HCT116 (cell line): ENCODE data around the gene GLRA3. TPM values are rescaled to one million over a fixed set of nuclear protein-coding genes. Genes with fewer than 3 reads are reported as not detected.

Experiments used
- ATAC-seq: fragments of 200-7000 bp; cut with Tn5 transposase; 2 replicates; pipeline ENCODE4 v1.9.1; 2020; ENCODE audit warnings: mild to moderate bottlenecking, moderate library complexity
- BruUV-seq: library from RNA; stranded (reverse); fragments of 400-500 nt; replicated peaks from 2 replicates; lab custom pipeline; 2021; lab: Mats Ljungman, UMichigan
- CTCF ChIA-PET: fragments of 300-600 bp; sonication (Branson Sonifier 250); formaldehyde crosslinking; loops from one replicate; lab custom pipeline; 2021; ENCODE audit warnings: antibody characterized with exemption; lab: Charles Lee
- POLR2A ChIA-PET: fragments of 300-600, 350-600 bp; sonication (Branson Sonifier 250); formaldehyde crosslinking; loops from one replicate; lab custom pipeline; 2021; ENCODE audit warnings: antibody characterized with exemption; lab: Charles Lee
- RAD21 ChIA-PET, 2 experiments: fragments of 300-600 bp; sonication (Branson Sonifier 250); formaldehyde crosslinking; loops; one replicate each; lab custom pipeline; 2023; ENCODE audit warnings: low total read pairs in 2 of 2; ENCODE audit not compliant: uncharacterized antibody in 2 of 2, unreplicated experiment in 2 of 2, low non-redundant PET in 1 of 2; lab: Charles Lee
- DNase-seq: peaks from one replicate; pipeline ENCODE4 v3.0.0-alpha.2; 2010; ENCODE audit warnings: low read depth, low spot score
- H2AFZ ChIP-seq: fragments of 200-600 bp; shearing (Covaris generic), sonication (generic); 2 replicates; pipeline ENCODE4 v1.6.1; 2017; ENCODE audit warnings: low read depth, mixed run types, mixed read lengths, antibody characterized with exemption, low read length; ENCODE audit not compliant: poor library complexity, severe bottlenecking
- H3K27ac ChIP-seq: 2 replicates; pipeline ENCODE4 v1.5.1; 2012; ENCODE audit warnings: low read depth, low read length
- H3K27me3 ChIP-seq: fragments of 200-600 bp; sonication (generic); 2 replicates; pipeline ENCODE4 v1.6.1; 2016; ENCODE audit warnings: mixed run types, low read length, mixed read lengths; ENCODE audit not compliant: insufficient read depth
- H3K36me3 ChIP-seq, 2 experiments: fragments of 200-500 bp in 1 of 2; fragments of 200-600 bp in 1 of 2; sonication (Bioruptor generic) in 1 of 2; sonication (generic) in 1 of 2; 2 replicates each; pipeline versions ENCODE4 v1.5.1 to v1.6.1; 2014 to 2016; ENCODE audit warnings: low read length in 2 of 2, inconsistent platforms in 1 of 2, mixed read lengths in 1 of 2, mixed run types in 1 of 2; ENCODE audit not compliant: insufficient read depth in 2 of 2, control insufficient read depth in 1 of 2
- H3K4me1 ChIP-seq, 2 experiments: fragments of 200-600 bp in 1 of 2; sonication (generic) in 1 of 2; 2 replicates each; pipeline versions ENCODE4 v1.5.1 to v1.6.1; 2012 to 2017; ENCODE audit warnings: low read length in 2 of 2, inconsistent platforms in 1 of 2, mild to moderate bottlenecking in 1 of 2, mixed read lengths in 1 of 2, mixed run types in 1 of 2, moderate library complexity in 1 of 2; ENCODE audit not compliant: insufficient read depth in 2 of 2, control insufficient read depth in 1 of 2
- H3K4me2 ChIP-seq: fragments of 200-600 bp; sonication (generic); 2 replicates; pipeline ENCODE4 v1.6.1; 2017; ENCODE audit warnings: mixed run types, low read length, mixed read lengths
- H3K4me3 ChIP-seq, 2 experiments: fragments of 200-600 bp in 1 of 2; sonication (generic) in 1 of 2; replicated peaks in 1 of 2; 2 replicates each; pipeline ENCODE4 v1.5.1; 2011 to 2016; ENCODE audit warnings: low read length in 2 of 2, control low read depth in 1 of 2, low read depth in 1 of 2, mild to moderate bottlenecking in 1 of 2, mixed read lengths in 1 of 2, mixed run types in 1 of 2
- H3K79me2 ChIP-seq: fragments of 200-600 bp; sonication (generic); 2 replicates; pipeline ENCODE4 v1.6.1; 2017; ENCODE audit warnings: mild to moderate bottlenecking, mixed run types, low read length, moderate library complexity, mixed read lengths; ENCODE audit not compliant: insufficient read depth
- H3K9ac ChIP-seq: fragments of 200-600 bp; sonication (generic); 2 replicates; pipeline ENCODE4 v1.6.1; 2016; ENCODE audit warnings: low read length, mixed read lengths
- H3K9me2 ChIP-seq: fragments of 200-600 bp; sonication (generic), shearing (Covaris generic); 2 replicates; pipeline ENCODE4 v1.6.1; 2017; ENCODE audit warnings: mixed run types, mild to moderate bottlenecking, moderate library complexity; ENCODE audit not compliant: insufficient read depth
- H3K9me3 ChIP-seq, 2 experiments: fragments of 200-500 bp in 1 of 2; fragments of 200-600 bp in 1 of 2; sonication (Bioruptor generic) in 1 of 2; sonication (generic) in 1 of 2; 2 replicates each; pipeline ENCODE4 v1.6.1; 2014 to 2017; ENCODE audit warnings: low read length in 2 of 2, mixed read lengths in 2 of 2, inconsistent platforms in 1 of 2, low read depth in 1 of 2, mild to moderate bottlenecking in 1 of 2, mixed run types in 1 of 2, moderate library complexity in 1 of 2; ENCODE audit not compliant: control insufficient read depth in 1 of 2, insufficient read depth in 1 of 2
- H4K20me1 ChIP-seq: fragments of 200-600 bp; sonication (generic), shearing (Covaris generic); 2 replicates; pipeline ENCODE4 v1.6.1; 2017; ENCODE audit warnings: mixed run types, mild to moderate bottlenecking, moderate library complexity; ENCODE audit not compliant: insufficient read depth
- CEBPB ChIP-seq: IDR thresholded peaks from 2 replicates; pipeline ENCODE4 v1.6.1; 2012; ENCODE audit warnings: low read depth
- EGR1 ChIP-seq: IDR thresholded peaks from 2 replicates; pipeline ENCODE4 v1.6.1; 2012; ENCODE audit warnings: low read depth
- ELF1 ChIP-seq: IDR thresholded peaks from 2 replicates; pipeline ENCODE4 v1.6.1; 2012; ENCODE audit warnings: low read depth, borderline replicate concordance
- FOSL1 ChIP-seq: IDR thresholded peaks from 2 replicates; pipeline ENCODE4 v1.6.1; 2012; ENCODE audit warnings: low read depth
- JUND ChIP-seq: IDR thresholded peaks from 2 replicates; pipeline ENCODE4 v1.6.1; 2012
- POLR2A ChIP-seq: IDR thresholded peaks from 2 replicates; pipeline ENCODE4 v1.7.0; 2011; ENCODE audit warnings: borderline replicate concordance; ENCODE audit not compliant: insufficient read depth, insufficient read length; ENCODE audit errors: extremely low read depth
- RAD21 ChIP-seq: IDR thresholded peaks from 2 replicates; pipeline ENCODE4 v1.6.1; 2012; ENCODE audit warnings: low read depth, mild to moderate bottlenecking
- SIN3A ChIP-seq: IDR thresholded peaks from 2 replicates; pipeline ENCODE4 v1.6.1; 2012; ENCODE audit warnings: low read depth
- SP1 ChIP-seq: IDR thresholded peaks from 2 replicates; pipeline ENCODE4 v1.6.1; 2012; ENCODE audit warnings: low read depth
- SRF ChIP-seq: IDR thresholded peaks from 2 replicates; pipeline ENCODE4 v1.6.1; 2012; ENCODE audit warnings: low read depth
- TCF7L2 ChIP-seq: IDR thresholded peaks from 2 replicates; pipeline ENCODE4 v1.7.0; 2011; ENCODE audit warnings: borderline replicate concordance, inconsistent platforms; ENCODE audit not compliant: insufficient read depth, insufficient read length; ENCODE audit errors: extremely low read depth
- YY1 ChIP-seq: IDR thresholded peaks from 2 replicates; pipeline ENCODE4 v1.6.1; 2011; ENCODE audit warnings: low read length, low read depth, moderate library complexity, mild to moderate bottlenecking; ENCODE audit not compliant: insufficient replicate concordance; ENCODE audit errors: extremely low read depth
- ZFX ChIP-seq: fragments of 450-650 bp; IDR thresholded peaks from 2 replicates; pipeline ENCODE4 v1.6.1; 2017
- ZNF274 ChIP-seq: fragments of 200-500 bp; sonication (Bioruptor generic); IDR thresholded peaks from 2 replicates; pipeline ENCODE4 v1.6.1; 2014; ENCODE audit warnings: mild to moderate bottlenecking, low read depth, low read length, inconsistent platforms
- intact Hi-C: fragments of 100-400 bp; cut with micrococcal nuclease; formaldehyde crosslinking; loops from 2 replicates; pipeline ENCODE4 v1.10.0; 2022
- total RNA-seq: library from RNA; stranded (reverse); gene quantifications from one replicate; pipeline ENCODE4 v1.2.1, GENCODE V29; 2021; ENCODE audit not compliant: unreplicated experiment
- TF ChIP-seq, protein P1 (sequence below): IDR thresholded peaks from 2 replicates; pipeline ENCODE4 v1.6.1; 2011; ENCODE audit warnings: mild to moderate bottlenecking, low read length, moderate library complexity; ENCODE audit not compliant: insufficient replicate concordance; ENCODE audit errors: extremely low read depth
- TF ChIP-seq, protein P2 (sequence below): IDR thresholded peaks from 2 replicates; pipeline ENCODE4 v1.6.1; 2012

The GLRA3 gene
- total RNA-seq, 1 experiment from 2014 or later: not detected

DNA sequence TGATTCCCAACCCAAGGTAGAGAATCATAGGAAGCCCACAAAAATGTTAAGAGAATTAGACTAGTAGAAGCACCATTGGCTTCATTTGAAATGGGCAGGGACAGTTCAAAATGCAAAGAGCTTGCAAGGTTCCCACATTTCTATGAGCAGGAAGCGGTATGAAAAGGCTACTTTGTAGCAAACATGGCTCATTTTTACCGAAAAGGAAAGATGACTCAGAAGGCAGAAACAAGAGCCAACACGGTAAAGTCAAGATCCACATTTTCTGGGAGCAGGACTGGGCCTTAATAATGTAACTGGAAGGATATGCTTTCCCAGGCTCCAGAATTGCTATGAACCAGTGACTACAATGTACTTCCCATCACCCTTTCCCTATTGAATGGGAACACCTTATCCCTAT lies 89.5 kb downstream of the GLRA3 start:
- Histone ChIP-seq H3K36me3 (no peaks in the 10 kb centered on the region), H3K9me2 (no peaks in the 10 kb centered on the region), H2AFZ (no peak overlapping the region), H3K4me1 (no peaks in the 10 kb centered on the region), H3K79me2 (no peaks in the 10 kb centered on the region), H3K27me3 (no peaks in the 10 kb centered on the region), H3K4me2 (no peak overlapping the region), H3K9ac (no peak overlapping the region), H3K27ac (no peak overlapping the region), H4K20me1 (no peaks in the 10 kb centered on the region), H3K9me3 (no peaks in the 10 kb centered on the region), H3K4me3 (no peak overlapping the region)
- DNase-seq (no peak), ATAC-seq (no peak)
- ChIA-PET RAD21 (no interaction called here), POLR2A (no interaction called here), CTCF (no interaction called here)
- intact Hi-C loops: no loop called here
- no TSS peak for BruUV-seq
- TF ChIP-seq, protein P1, sequence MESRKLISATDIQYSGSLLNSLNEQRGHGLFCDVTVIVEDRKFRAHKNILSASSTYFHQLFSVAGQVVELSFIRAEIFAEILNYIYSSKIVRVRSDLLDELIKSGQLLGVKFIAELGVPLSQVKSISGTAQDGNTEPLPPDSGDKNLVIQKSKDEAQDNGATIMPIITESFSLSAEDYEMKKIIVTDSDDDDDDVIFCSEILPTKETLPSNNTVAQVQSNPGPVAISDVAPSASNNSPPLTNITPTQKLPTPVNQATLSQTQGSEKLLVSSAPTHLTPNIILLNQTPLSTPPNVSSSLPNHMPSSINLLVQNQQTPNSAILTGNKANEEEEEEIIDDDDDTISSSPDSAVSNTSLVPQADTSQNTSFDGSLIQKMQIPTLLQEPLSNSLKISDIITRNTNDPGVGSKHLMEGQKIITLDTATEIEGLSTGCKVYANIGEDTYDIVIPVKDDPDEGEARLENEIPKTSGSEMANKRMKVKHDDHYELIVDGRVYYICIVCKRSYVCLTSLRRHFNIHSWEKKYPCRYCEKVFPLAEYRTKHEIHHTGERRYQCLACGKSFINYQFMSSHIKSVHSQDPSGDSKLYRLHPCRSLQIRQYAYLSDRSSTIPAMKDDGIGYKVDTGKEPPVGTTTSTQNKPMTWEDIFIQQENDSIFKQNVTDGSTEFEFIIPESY: no peak
- TF ChIP-seq JUND (no peak), EGR1 (no peak), ZFX (no peak)

DNA sequence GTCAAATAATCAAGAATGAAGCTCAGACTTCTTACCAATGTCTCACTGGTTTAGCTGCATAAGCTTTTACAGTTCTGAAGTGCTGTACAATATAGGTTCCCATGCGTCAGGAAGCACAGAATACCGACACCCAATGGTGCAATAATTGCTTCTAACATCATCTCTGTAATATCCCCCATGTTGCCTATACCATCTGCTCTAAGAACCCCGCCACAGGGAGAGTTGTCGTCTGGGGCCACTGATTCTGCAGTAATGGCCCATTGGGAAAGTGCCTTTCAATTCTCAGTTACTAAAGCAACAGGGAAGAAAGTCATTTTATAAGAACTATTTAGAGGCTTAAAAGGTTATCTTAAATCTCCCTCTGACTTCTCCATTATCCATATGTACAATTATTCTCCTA lies 94.9 kb downstream of the GLRA3 start:
- no peaks in the 10 kb centered on the region for H3K36me3 ChIP-seq
- H3K79me2 ChIP-seq: no peaks in the 10 kb centered on the region
- ATAC-seq (no peak), DNase-seq (no peak)
- H3K4me1 ChIP-seq: no peaks in the 10 kb centered on the region
- H3K9me2 ChIP-seq: no peaks in the 10 kb centered on the region
- no peak overlapping the region for H3K27ac ChIP-seq
- H3K27me3 ChIP-seq: no peaks in the 10 kb centered on the region
- H3K9ac ChIP-seq: no peak overlapping the region
- H3K9me3 ChIP-seq: no peaks in the 10 kb centered on the region
- ChIA-PET CTCF (interaction anchor here (0.7 kb wide), 1 partner anchor 11 kb away, joined by 3 read pairs; no protein-coding TSS in a partner anchor), RAD21 (no interaction called here), POLR2A (no interaction called here)
- H4K20me1 ChIP-seq: no peaks in the 10 kb centered on the region
- H2AFZ ChIP-seq: no peak overlapping the region
- no peak overlapping the region for H3K4me2 ChIP-seq
- intact Hi-C loops: no loop called here
- no peak overlapping the region for H3K4me3 ChIP-seq
- no TSS peak for BruUV-seq
- no peak for TF ChIP-seq RAD21
- no peak for TF ChIP-seq TCF7L2
- TF ChIP-seq CEBPB: no peak
- TF ChIP-seq YY1: no peak
- TF ChIP-seq, protein P2, sequence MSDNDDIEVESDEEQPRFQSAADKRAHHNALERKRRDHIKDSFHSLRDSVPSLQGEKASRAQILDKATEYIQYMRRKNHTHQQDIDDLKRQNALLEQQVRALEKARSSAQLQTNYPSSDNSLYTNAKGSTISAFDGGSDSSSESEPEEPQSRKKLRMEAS: no peak
- no peak for TF ChIP-seq POLR2A
- no peak for TF ChIP-seq ZNF274
- TF ChIP-seq, protein P1: no peak
- TF ChIP-seq SRF: no peak
- no peak for TF ChIP-seq SIN3A
- TF ChIP-seq ELF1: no peak
- no peak for TF ChIP-seq EGR1
- TF ChIP-seq SP1: no peak
- TF ChIP-seq FOSL1: no peak
